CD14-positive monocyte (primary cell): ENCODE results near the gene NELL1. TPM values are rescaled to one million over a fixed set of nuclear protein-coding genes. Genes with fewer than 3 reads are reported as not detected.

Source experiments
- DNase-seq, 3 donors: peaks; one replicate each; pipeline ENCODE4 v3.0.0-alpha.2; 2011 to 2022
- H2AFZ ChIP-seq: 2 replicates; pipeline ENCODE4 v1.6.0; 2012; ENCODE audit warnings: mild to moderate bottlenecking, low read depth, low read length, inconsistent platforms; ENCODE audit not compliant: insufficient read depth, poor library complexity, severe bottlenecking
- H3K27ac ChIP-seq, 2 donors: 1 replicate in 1 of 2; 2 replicates in 1 of 2; pipeline ENCODE4 v1.5.1; 2012 to 2013; ENCODE audit warnings: low read length in 2 of 2, control low read depth in 1 of 2, inconsistent platforms in 1 of 2, low read depth in 1 of 2, mild to moderate bottlenecking in 1 of 2
- H3K27me3 ChIP-seq, 2 donors: one replicate each; pipeline versions ENCODE4 v1.6.0 to v1.6.1; 2011 to 2013; ENCODE audit warnings: low read length in 2 of 2; ENCODE audit not compliant: control insufficient read depth in 2 of 2, insufficient read depth in 2 of 2
- H3K36me3 ChIP-seq, 2 donors: replicated peaks in 1 of 2; 1 replicate in 1 of 2; 2 replicates in 1 of 2; pipeline versions ENCODE4 v1.5.1 to v1.6.1; 2012 to 2013; ENCODE audit warnings: low read length in 2 of 2, control low read depth in 1 of 2, inconsistent platforms in 1 of 2, mild to moderate bottlenecking in 1 of 2; ENCODE audit not compliant: insufficient read depth in 2 of 2, control insufficient read depth in 1 of 2
- H3K4me1 ChIP-seq, 2 donors: 1 replicate in 1 of 2; 2 replicates in 1 of 2; pipeline versions ENCODE4 v1.5.1 to v1.6.1; 2012 to 2013; ENCODE audit warnings: low read length in 2 of 2, control low read depth in 1 of 2, inconsistent platforms in 1 of 2, mild to moderate bottlenecking in 1 of 2, moderate library complexity in 1 of 2; ENCODE audit not compliant: insufficient read depth in 2 of 2, control insufficient read depth in 1 of 2
- H3K4me2 ChIP-seq: replicated peaks from 2 replicates; pipeline ENCODE3; 2012; ENCODE audit warnings: low read length, moderate library complexity, mild to moderate bottlenecking; ENCODE audit not compliant: poor library complexity, severe bottlenecking; ENCODE audit errors: extremely low read depth
- H3K4me3 ChIP-seq, 3 experiments: fragments of 200-600 bp in 1 of 3; sonication (generic) in 1 of 3; replicated peaks in 1 of 3; 1 replicate in 2 of 3; 2 replicates in 1 of 3; pipeline ENCODE4 v1.5.1; 2011 to 2013; ENCODE audit warnings: low read length in 3 of 3, mild to moderate bottlenecking in 3 of 3, control low read depth in 2 of 3, low read depth in 2 of 3, inconsistent platforms in 1 of 3, moderate library complexity in 1 of 3
- H3K79me2 ChIP-seq: 2 replicates; pipeline ENCODE4 v1.6.0; 2012; ENCODE audit warnings: mild to moderate bottlenecking, control low read depth, inconsistent platforms, low read length, moderate library complexity; ENCODE audit not compliant: insufficient read depth
- H3K9ac ChIP-seq: 2 replicates; pipeline ENCODE4 v1.6.0; 2017; ENCODE audit warnings: low read length, mild to moderate bottlenecking; ENCODE audit not compliant: insufficient read depth, poor library complexity, severe bottlenecking
- H3K9me3 ChIP-seq, 2 donors: replicated peaks in 1 of 2; 1 replicate in 1 of 2; 2 replicates in 1 of 2; pipeline versions ENCODE4 v1.5.1 to v1.6.1; 2012 to 2013; ENCODE audit warnings: low read length in 2 of 2, control low read depth in 1 of 2; ENCODE audit not compliant: control insufficient read depth in 1 of 2, insufficient read depth in 1 of 2
- H4K20me1 ChIP-seq: 2 replicates; pipeline ENCODE4 v1.6.0; 2012; ENCODE audit warnings: mild to moderate bottlenecking, low read length, control low read depth, moderate library complexity; ENCODE audit not compliant: insufficient read depth
- H3K27ac Mint-ChIP-seq, 7 donors: one replicate each; pipeline ENCODE4 v1.8.0; 2020; ENCODE audit warnings: mild to moderate bottlenecking in 7 of 7, mixed read lengths in 7 of 7, moderate library complexity in 6 of 7, inconsistent platforms in 2 of 7
- H3K27me3 Mint-ChIP-seq, 3 donors: one replicate each; pipeline ENCODE4 v1.8.0; 2021 to 2022; ENCODE audit warnings: low read depth in 3 of 3, mild to moderate bottlenecking in 3 of 3, mixed read lengths in 3 of 3, moderate library complexity in 3 of 3, inconsistent platforms in 1 of 3
- H3K36me3 Mint-ChIP-seq, 2 donors: one replicate each; pipeline ENCODE4 v1.8.0; 2020; ENCODE audit warnings: mixed read lengths in 2 of 2, inconsistent platforms in 1 of 2, mild to moderate bottlenecking in 1 of 2
- H3K4me1 Mint-ChIP-seq: one replicate; pipeline ENCODE4 v1.8.0; 2020; ENCODE audit warnings: mild to moderate bottlenecking, mixed read lengths
- H3K4me3 Mint-ChIP-seq, 2 donors: one replicate each; pipeline ENCODE4 v1.8.0; 2020; ENCODE audit warnings: mild to moderate bottlenecking in 2 of 2, mixed read lengths in 2 of 2, moderate library complexity in 1 of 2
- H3K9me3 Mint-ChIP-seq, 7 donors: one replicate each; pipeline ENCODE4 v1.8.0; 2020 to 2022; ENCODE audit warnings: mixed read lengths in 7 of 7, mild to moderate bottlenecking in 6 of 7, moderate library complexity in 6 of 7, inconsistent platforms in 2 of 7
- CTCF ChIP-seq: fragments of 200-600 bp; IDR thresholded peaks from one replicate; pipeline ENCODE4 v1.8.0; 2022; ENCODE audit warnings: antibody characterized with exemption, mild to moderate bottlenecking
- WGBS: methylation state at CpG from one replicate; pipeline ENCODE4 v1.1.5; 2013; ENCODE audit warnings: missing lambda C conversion rate; ENCODE audit not compliant: insufficient coverage; 5-methylcytosine and 5-hydroxymethylcytosine counted together
- intact Hi-C, 2 donors: fragments of 100-400 bp; cut with micrococcal nuclease; formaldehyde crosslinking; loops; one replicate each; pipeline versions ENCODE4 v1.15.0 to v1.15.1; 2023
- polyA plus RNA-seq, 3 donors: library from polyadenylated mRNA; depleted of rRNA in 1 of 3; unstranded in 2 of 3; stranded (reverse) in 1 of 3; fragments of 300-500 nt in 2 of 3; fragments of >200 nt in 1 of 3; fragmentation: Illumina TruSeq in 2 of 3; gene quantifications; 1 replicate in 2 of 3; 2 replicates in 1 of 3; pipeline ENCODE4 v1.2.3, GENCODE V29; 2012 to 2021

The NELL1 gene
- polyA plus RNA-seq, 3 donors: not detected

DNA sequence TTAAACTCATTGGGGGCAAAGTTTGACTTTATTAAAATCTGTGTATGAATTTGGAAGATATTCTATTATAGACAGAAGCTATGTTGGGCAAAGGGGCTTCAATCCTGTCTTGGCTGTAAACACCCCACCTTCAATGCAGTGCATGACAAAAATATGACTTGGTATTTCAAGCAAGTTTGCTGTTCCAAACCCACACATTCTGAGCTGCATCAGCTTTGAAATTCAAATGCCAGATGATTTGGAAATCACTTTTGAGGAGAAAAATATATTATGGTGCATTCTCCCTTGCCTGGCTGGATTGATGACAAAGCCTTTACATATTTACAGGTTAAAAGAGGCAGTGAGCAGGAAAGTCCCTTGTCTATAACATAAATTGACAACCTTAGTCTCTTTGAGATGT, 760.0 kb downstream of the NELL1 start:
- no peaks in the 10 kb centered on the region for H3K79me2 ChIP-seq
- no peak overlapping the region for H3K9ac ChIP-seq
- H3K4me2 ChIP-seq: no peak overlapping the region
- no peaks in the 10 kb centered on the region for H3K4me1 Mint-ChIP-seq
- H3K9me3 Mint-ChIP-seq: peaks cover 0 to 3% (median under 1%) of the 10 kb centered on the region in 7 donors
- H3K4me3 Mint-ChIP-seq: no peak overlapping the region
- H4K20me1 ChIP-seq: no peaks in the 10 kb centered on the region
- H3K27ac ChIP-seq: no peak overlapping the region
- no peak for DNase-seq
- peaks cover 0 to 1% (median 0%) of the 10 kb centered on the region in 3 donors for H3K27me3 Mint-ChIP-seq
- no peak for TF ChIP-seq CTCF
- no peak overlapping the region for H2AFZ ChIP-seq
- H3K27ac Mint-ChIP-seq: no peak overlapping the region
- H3K27me3 ChIP-seq: no peaks in the 10 kb centered on the region
- H3K36me3 ChIP-seq: no peaks in the 10 kb centered on the region
- intact Hi-C loops: no loop called here
- H3K4me3 ChIP-seq: no peak overlapping the region
- H3K9me3 ChIP-seq: no peaks in the 10 kb centered on the region
- no peaks in the 10 kb centered on the region for H3K36me3 Mint-ChIP-seq
- no peaks in the 10 kb centered on the region for H3K4me1 ChIP-seq

DNA sequence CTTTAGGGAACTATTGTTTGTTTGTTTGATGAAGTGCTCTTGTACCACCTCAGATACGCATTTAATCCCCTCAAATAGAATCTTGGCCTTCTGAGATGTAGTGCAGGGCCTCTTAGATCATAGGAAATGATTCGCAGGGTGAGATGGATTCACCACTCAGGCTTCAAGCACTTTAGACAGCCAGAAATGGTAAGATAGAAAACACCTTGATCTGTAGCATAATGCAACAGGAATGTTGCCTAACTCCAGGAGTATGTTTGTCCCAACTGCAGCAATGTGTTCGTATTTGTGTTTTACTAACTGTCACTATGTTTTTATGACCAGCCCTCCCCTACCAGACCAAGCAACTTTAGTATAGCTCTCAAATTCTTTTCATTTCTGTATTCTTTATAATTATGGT, 761.2 kb downstream of the NELL1 start:
- H3K4me2 ChIP-seq: no peak overlapping the region
- Mint-ChIP-seq H3K9me3 (peaks cover 0 to 3% (median under 1%) of the 10 kb centered on the region in 7 donors), H3K36me3 (no peaks in the 10 kb centered on the region), H3K27me3 (no peaks in the 10 kb centered on the region), H3K4me3 (no peak overlapping the region), H3K4me1 (no peaks in the 10 kb centered on the region), H3K27ac (no peak overlapping the region)
- no peaks in the 10 kb centered on the region for H3K27me3 ChIP-seq
- no peak for DNase-seq
- H3K9me3 ChIP-seq: no peaks in the 10 kb centered on the region
- no peak overlapping the region for H2AFZ ChIP-seq
- no peak for TF ChIP-seq CTCF
- no peak overlapping the region for H3K4me3 ChIP-seq
- no peaks in the 10 kb centered on the region for H3K4me1 ChIP-seq
- no peak overlapping the region for H3K27ac ChIP-seq
- no peaks in the 10 kb centered on the region for H3K36me3 ChIP-seq
- intact Hi-C loops: no loop called here
- WGBS: 100% methylated on average over 1 of the region's 3 CpGs
- H4K20me1 ChIP-seq: no peaks in the 10 kb centered on the region
- no peaks in the 10 kb centered on the region for H3K79me2 ChIP-seq
- H3K9ac ChIP-seq: no peak overlapping the region
